ENCODE results near the gene PRPSAP1. TPM values are rescaled to one million over a fixed set of nuclear protein-coding genes. Genes with fewer than 3 reads are reported as not detected.

Gene PRPSAP1
- total RNA-seq, 2 experiments from 2014 or later, result 53.3 to 111 TPM

DNA sequence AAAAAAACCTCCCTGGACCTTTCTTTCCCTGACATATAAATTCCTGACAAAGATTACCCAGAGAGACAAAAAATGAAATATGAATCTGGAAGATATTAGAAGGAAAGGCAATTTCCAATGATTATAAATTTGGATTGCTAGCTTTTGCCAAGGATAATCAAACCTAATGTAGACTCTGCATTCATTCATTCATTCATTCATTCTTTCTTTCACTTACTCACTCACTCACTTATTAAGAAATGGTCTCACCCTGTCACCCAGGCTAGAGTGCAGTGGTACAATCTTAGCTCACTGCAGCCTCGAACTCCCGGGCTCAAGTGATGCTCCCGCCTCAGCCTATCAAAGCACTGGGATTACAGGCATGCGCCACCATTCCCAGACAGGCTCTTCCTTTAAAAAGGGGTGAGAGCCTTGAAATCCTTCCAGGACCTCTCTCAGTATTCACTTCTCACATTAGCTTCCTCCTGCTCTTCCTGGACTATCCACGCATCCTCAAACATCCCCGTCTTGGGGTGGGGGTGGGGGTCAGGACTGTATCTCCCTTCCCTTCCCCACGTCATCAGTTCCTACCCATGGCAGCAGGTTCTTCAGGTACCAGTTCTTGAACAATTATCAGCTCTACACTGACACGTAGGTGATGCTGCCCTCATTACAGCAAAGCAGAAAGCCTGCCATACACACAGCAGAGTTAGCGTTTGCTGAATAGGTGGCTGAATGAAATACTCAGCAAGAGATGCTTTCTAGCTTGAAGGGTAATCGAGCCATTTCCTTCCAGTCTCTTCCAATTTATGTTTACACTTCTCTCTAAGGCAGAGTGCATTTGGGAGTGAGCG, 19.8 kb downstream of the PRPSAP1 start:
- Histone ChIP-seq H4K20me1 (ENCODE audit: insufficient read depth, low read length) (no peaks in the 10 kb centered on the region), H3K4me3 (ENCODE audit: low read depth, low read length, poor library complexity, severe bottlenecking) (no peak overlapping the region), H3K9me2 (ENCODE audit: insufficient read depth, low read length) (no peaks in the 10 kb centered on the region), H3K4me2 (ENCODE audit: low read length) (no peak overlapping the region), H3K4me1 (ENCODE audit: insufficient read depth, low read length, poor library complexity, severe bottlenecking) (no peaks in the 10 kb centered on the region), H3K27ac (ENCODE audit: low read depth, low read length, poor library complexity, severe bottlenecking) (no peak overlapping the region), H3K79me2 (ENCODE audit: insufficient read depth, low read depth, low read length) (no peaks in the 10 kb centered on the region), H3K36me3 (ENCODE audit: insufficient read depth, low read length) (peaks cover 64% of the 10 kb centered on the region), H2AFZ (ENCODE audit: low read length) (no peak overlapping the region), H3K9me3 (ENCODE audit: low read length) (no peaks in the 10 kb centered on the region)
- POLR2A ChIA-PET, result interaction anchor here (0.7 kb wide), 1 partner anchor 169 kb away, joined by 3 read pairs; no protein-coding TSS in a partner anchor
- TF ChIP-seq, protein P1, sequence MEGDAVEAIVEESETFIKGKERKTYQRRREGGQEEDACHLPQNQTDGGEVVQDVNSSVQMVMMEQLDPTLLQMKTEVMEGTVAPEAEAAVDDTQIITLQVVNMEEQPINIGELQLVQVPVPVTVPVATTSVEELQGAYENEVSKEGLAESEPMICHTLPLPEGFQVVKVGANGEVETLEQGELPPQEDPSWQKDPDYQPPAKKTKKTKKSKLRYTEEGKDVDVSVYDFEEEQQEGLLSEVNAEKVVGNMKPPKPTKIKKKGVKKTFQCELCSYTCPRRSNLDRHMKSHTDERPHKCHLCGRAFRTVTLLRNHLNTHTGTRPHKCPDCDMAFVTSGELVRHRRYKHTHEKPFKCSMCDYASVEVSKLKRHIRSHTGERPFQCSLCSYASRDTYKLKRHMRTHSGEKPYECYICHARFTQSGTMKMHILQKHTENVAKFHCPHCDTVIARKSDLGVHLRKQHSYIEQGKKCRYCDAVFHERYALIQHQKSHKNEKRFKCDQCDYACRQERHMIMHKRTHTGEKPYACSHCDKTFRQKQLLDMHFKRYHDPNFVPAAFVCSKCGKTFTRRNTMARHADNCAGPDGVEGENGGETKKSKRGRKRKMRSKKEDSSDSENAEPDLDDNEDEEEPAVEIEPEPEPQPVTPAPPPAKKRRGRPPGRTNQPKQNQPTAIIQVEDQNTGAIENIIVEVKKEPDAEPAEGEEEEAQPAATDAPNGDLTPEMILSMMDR (conservative IDR thresholded peaks at IDR 0.05; ENCODE audit: low read length), result no peak
- no peak for TF ChIP-seq EZH2phosphoT487 (IDR thresholded peaks at IDR 0.05; ENCODE audit: borderline replicate concordance, low read depth, low read length)
- no TSS peak for BruUV-seq (replicated peaks)
- CTCF ChIA-PET (ENCODE audit: unreplicated experiment), result no interaction called here
- intact Hi-C loops (cut with micrococcal nuclease; ENCODE audit: unreplicated experiment), result no loop called here
- DNase-seq (ENCODE audit: low spot score), result no peak

DNA sequence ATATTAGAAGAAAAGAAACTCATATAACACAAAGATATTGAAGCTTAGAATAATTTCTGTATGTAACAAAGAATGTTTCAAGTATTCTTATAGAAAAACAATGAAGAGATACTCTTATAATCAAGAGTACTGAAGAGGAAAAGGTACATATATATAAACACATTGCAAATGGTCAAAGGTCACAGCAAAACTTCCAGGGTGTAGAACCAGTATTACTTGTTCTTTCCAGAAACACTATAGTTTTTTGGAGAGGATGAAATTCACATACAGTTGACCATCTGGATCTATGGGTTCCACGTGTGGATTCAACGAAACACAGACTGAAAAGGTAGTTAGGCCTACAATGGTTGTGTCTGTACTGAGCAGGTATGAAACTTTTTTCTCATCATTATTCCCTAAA, 22.6 kb downstream of the PRPSAP1 start:
- no peak overlapping the region for H3K4me3 ChIP-seq (ENCODE audit: low read depth, low read length, poor library complexity, severe bottlenecking)
- H3K79me2 ChIP-seq (ENCODE audit: insufficient read depth, low read depth, low read length), result no peaks in the 10 kb centered on the region
- no peak overlapping the region for H2AFZ ChIP-seq (ENCODE audit: low read length)
- H3K9me3 ChIP-seq (ENCODE audit: low read length), result no peaks in the 10 kb centered on the region
- TF ChIP-seq EZH2phosphoT487 (IDR thresholded peaks at IDR 0.05; ENCODE audit: borderline replicate concordance, low read depth, low read length), result no peak
- TF ChIP-seq, protein P1 (conservative IDR thresholded peaks at IDR 0.05; ENCODE audit: low read length), result no peak
- H3K9me2 ChIP-seq (ENCODE audit: insufficient read depth, low read length), result no peaks in the 10 kb centered on the region
- intact Hi-C loops (cut with micrococcal nuclease; ENCODE audit: unreplicated experiment), result no loop called here
- BruUV-seq (replicated peaks), result no TSS peak
- CTCF ChIA-PET (ENCODE audit: unreplicated experiment), result no interaction called here
- peaks cover 73% of the 10 kb centered on the region for H3K36me3 ChIP-seq (ENCODE audit: insufficient read depth, low read length)
- H3K27ac ChIP-seq (ENCODE audit: low read depth, low read length, poor library complexity, severe bottlenecking), result no peak overlapping the region
- no peaks in the 10 kb centered on the region for H3K4me1 ChIP-seq (ENCODE audit: insufficient read depth, low read length, poor library complexity, severe bottlenecking)
- no peak for DNase-seq (ENCODE audit: low spot score)
- no peak overlapping the region for H3K4me2 ChIP-seq (ENCODE audit: low read length)
- H4K20me1 ChIP-seq (ENCODE audit: insufficient read depth, low read length), result no peaks in the 10 kb centered on the region
- POLR2A ChIA-PET, result interaction anchor here (0.6 kb wide), 1 partner anchor 232 kb away, joined by 3 read pairs; no protein-coding TSS in a partner anchor

DNA sequence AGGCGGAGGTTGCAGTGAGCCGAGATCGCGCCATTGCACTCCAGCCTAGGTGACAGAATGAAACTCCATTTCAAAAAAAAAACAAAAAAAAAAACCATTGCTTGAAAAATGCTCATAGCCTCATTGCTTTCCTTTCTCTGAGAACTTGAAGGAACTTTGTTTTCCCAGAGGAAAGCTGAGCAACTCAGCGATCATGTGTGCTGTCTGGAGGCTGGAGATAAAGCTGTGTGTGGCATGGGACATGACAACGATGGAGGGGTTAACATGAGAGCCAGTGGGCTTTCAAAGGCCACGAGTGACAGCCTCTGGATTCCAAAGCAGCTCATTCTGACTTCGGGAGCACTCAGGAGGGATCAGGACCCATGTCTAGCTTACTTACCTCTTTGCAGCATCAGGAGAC, 24.1 kb downstream of the PRPSAP1 start:
- Histone ChIP-seq H4K20me1 (ENCODE audit: insufficient read depth, low read length) (no peaks in the 10 kb centered on the region), H3K79me2 (ENCODE audit: insufficient read depth, low read depth, low read length) (no peaks in the 10 kb centered on the region), H3K27ac (ENCODE audit: low read depth, low read length, poor library complexity, severe bottlenecking) (no peak overlapping the region), H3K9me2 (ENCODE audit: insufficient read depth, low read length) (no peaks in the 10 kb centered on the region), H2AFZ (ENCODE audit: low read length) (no peak overlapping the region), H3K9me3 (ENCODE audit: low read length) (no peaks in the 10 kb centered on the region), H3K4me2 (ENCODE audit: low read length) (no peak overlapping the region), H3K4me1 (ENCODE audit: insufficient read depth, low read length, poor library complexity, severe bottlenecking) (no peaks in the 10 kb centered on the region), H3K4me3 (ENCODE audit: low read depth, low read length, poor library complexity, severe bottlenecking) (no peak overlapping the region), H3K36me3 (ENCODE audit: insufficient read depth, low read length) (peaks cover 74% of the 10 kb centered on the region)
- intact Hi-C loops (cut with micrococcal nuclease; ENCODE audit: unreplicated experiment), result no loop called here
- DNase-seq (ENCODE audit: low spot score), result no peak
- POLR2A ChIA-PET, result interaction anchor here (0.7 kb wide), 1 partner anchor 287 kb away, joined by 6 read pairs; no protein-coding TSS in a partner anchor
- TF ChIP-seq, protein P1 (conservative IDR thresholded peaks at IDR 0.05; ENCODE audit: low read length), result no peak
- TF ChIP-seq EZH2phosphoT487 (IDR thresholded peaks at IDR 0.05; ENCODE audit: borderline replicate concordance, low read depth, low read length), result no peak
- no TSS peak for BruUV-seq (replicated peaks)
- CTCF ChIA-PET (ENCODE audit: unreplicated experiment), result no interaction called here
